ENCODE data around the gene HBP1.

The HBP1 gene

GRCh38 chr7:107166736-107167426 lies 1.9 kb upstream of the HBP1 start:
- Mint-ChIP-seq H3K36me3 (no peaks in the 10 kb centered on the region), H3K27ac (peak overlapping the region; percentile 99), H3K4me3 (peak overlapping the region; percentile 98), H3K4me1 (ENCODE audit: low read depth) (peaks cover 33% of the 10 kb centered on the region), H3K9me3 (ENCODE audit: low read depth) (no peaks in the 10 kb centered on the region), H3K27me3 (no peaks in the 10 kb centered on the region)

GRCh38 chr7:107167483-107168232 lies 1.1 kb upstream of the HBP1 start:
- Mint-ChIP-seq H3K4me3 (peak overlapping the region; percentile 98), H3K4me1 (ENCODE audit: low read depth) (peaks cover 39% of the 10 kb centered on the region), H3K27me3 (no peaks in the 10 kb centered on the region), H3K9me3 (ENCODE audit: low read depth) (no peaks in the 10 kb centered on the region), H3K36me3 (peaks cover 2% of the 10 kb centered on the region), H3K27ac (peak overlapping the region; percentile 99)

GRCh38 chr7:107169120-107170050 lies 582 bp downstream of the HBP1 start:
- peaks cover 7% of the 10 kb centered on the region for H3K36me3 Mint-ChIP-seq
- no peaks in the 10 kb centered on the region for H3K9me3 Mint-ChIP-seq (ENCODE audit: low read depth)
- H3K27ac Mint-ChIP-seq: peak overlapping the region; percentile 99
- peak overlapping the region; percentile 98 for H3K4me3 Mint-ChIP-seq
- no peaks in the 10 kb centered on the region for H3K27me3 Mint-ChIP-seq
- H3K4me1 Mint-ChIP-seq (ENCODE audit: low read depth): peaks cover 57% of the 10 kb centered on the region

GRCh38 chr7:107170051-107170915 lies 1.5 kb downstream of the HBP1 start:
- no peaks in the 10 kb centered on the region for H3K9me3 Mint-ChIP-seq (ENCODE audit: low read depth)
- H3K27me3 Mint-ChIP-seq: no peaks in the 10 kb centered on the region
- peak overlapping the region; percentile 98 for H3K4me3 Mint-ChIP-seq
- H3K4me1 Mint-ChIP-seq (ENCODE audit: low read depth): peaks cover 66% of the 10 kb centered on the region
- H3K27ac Mint-ChIP-seq: peak overlapping the region; percentile 99
- H3K36me3 Mint-ChIP-seq: peaks cover 7% of the 10 kb centered on the region

GRCh38 chr7:107171496-107171895 lies 2.7 kb downstream of the HBP1 start:
- peaks cover 72% of the 10 kb centered on the region for H3K4me1 Mint-ChIP-seq (ENCODE audit: low read depth)
- peak overlapping the region; percentile 71 for H3K4me3 Mint-ChIP-seq
- H3K27me3 Mint-ChIP-seq: no peaks in the 10 kb centered on the region
- peak overlapping the region; percentile 93 for H3K27ac Mint-ChIP-seq
- H3K36me3 Mint-ChIP-seq: peaks cover 7% of the 10 kb centered on the region
- no peaks in the 10 kb centered on the region for H3K9me3 Mint-ChIP-seq (ENCODE audit: low read depth)

GRCh38 chr7:107172276-107173032 lies 3.7 kb downstream of the HBP1 start:
- peaks cover 76% of the 10 kb centered on the region for H3K4me1 Mint-ChIP-seq (ENCODE audit: low read depth)
- H3K27me3 Mint-ChIP-seq: no peaks in the 10 kb centered on the region
- H3K27ac Mint-ChIP-seq: peak overlapping the region; percentile 93
- H3K36me3 Mint-ChIP-seq: peaks cover 7% of the 10 kb centered on the region
- H3K4me3 Mint-ChIP-seq: peak overlapping the region; percentile 71
- H3K9me3 Mint-ChIP-seq (ENCODE audit: low read depth): no peaks in the 10 kb centered on the region

- Mint-ChIP-seq H3K9me3 (ENCODE audit: low read depth) (no peaks in the 10 kb centered on the region), H3K4me3 (peak overlapping the region; percentile 67), H3K36me3 (peaks cover 7% of the 10 kb centered on the region), H3K4me1 (ENCODE audit: low read depth) (peaks cover 78% of the 10 kb centered on the region), H3K27me3 (no peaks in the 10 kb centered on the region), H3K27ac (peak overlapping the region; percentile 93)
These were observed 4.4 kb downstream of the HBP1 start for GRCh38 chr7:107173191-107173590.

- Mint-ChIP-seq H3K4me1 (ENCODE audit: low read depth) (peaks cover 83% of the 10 kb centered on the region), H3K27ac (peak overlapping the region; percentile 93), H3K36me3 (peaks cover 7% of the 10 kb centered on the region), H3K4me3 (peak overlapping the region; percentile 67), H3K9me3 (ENCODE audit: low read depth) (no peaks in the 10 kb centered on the region), H3K27me3 (no peaks in the 10 kb centered on the region)
These were observed 5.0 kb downstream of the HBP1 start for GRCh38 chr7:107173691-107174406.

- Mint-ChIP-seq H3K36me3 (peaks cover 12% of the 10 kb centered on the region), H3K4me3 (peak overlapping the region; percentile 73), H3K27ac (peak overlapping the region; percentile 93), H3K27me3 (no peaks in the 10 kb centered on the region), H3K4me1 (ENCODE audit: low read depth) (peaks cover 75% of the 10 kb centered on the region), H3K9me3 (ENCODE audit: low read depth) (no peaks in the 10 kb centered on the region)
These were observed 10.7 kb downstream of the HBP1 start for GRCh38 chr7:107179326-107180164.

- Mint-ChIP-seq H3K27ac (peak overlapping the region; percentile 93), H3K9me3 (ENCODE audit: low read depth) (no peaks in the 10 kb centered on the region), H3K4me1 (ENCODE audit: low read depth) (peaks cover 70% of the 10 kb centered on the region), H3K36me3 (peaks cover 15% of the 10 kb centered on the region), H3K4me3 (peak overlapping the region; percentile 73), H3K27me3 (no peaks in the 10 kb centered on the region)
These were observed 11.6 kb downstream of the HBP1 start for GRCh38 chr7:107180378-107180777.

GRCh38 chr7:107181172-107181571 lies 12.4 kb downstream of the HBP1 start:
- H3K9me3 Mint-ChIP-seq (ENCODE audit: low read depth): no peaks in the 10 kb centered on the region
- H3K27me3 Mint-ChIP-seq: no peaks in the 10 kb centered on the region
- peak overlapping the region; percentile 93 for H3K27ac Mint-ChIP-seq
- H3K4me1 Mint-ChIP-seq (ENCODE audit: low read depth): peaks cover 64% of the 10 kb centered on the region
- H3K36me3 Mint-ChIP-seq: peaks cover 16% of the 10 kb centered on the region
- peak overlapping the region; percentile 73 for H3K4me3 Mint-ChIP-seq

GRCh38 chr7:107185716-107186115 lies 16.9 kb downstream of the HBP1 start:
- Mint-ChIP-seq H3K27me3 (no peaks in the 10 kb centered on the region), H3K4me3 (no peak overlapping the region), H3K4me1 (ENCODE audit: low read depth) (peaks cover 30% of the 10 kb centered on the region), H3K27ac (peak overlapping the region; percentile 84), H3K9me3 (ENCODE audit: low read depth) (no peaks in the 10 kb centered on the region), H3K36me3 (peaks cover 16% of the 10 kb centered on the region)

Data from activated naive CD8-positive, alpha-beta T cell (primary cell).